Liver (tissue), 9 donors: ENCODE data around the gene TSGA10IP. TPM values are rescaled to one million over a fixed set of nuclear protein-coding genes. Genes with fewer than 3 reads are reported as not detected.

Experiments used
- DNase-seq: peaks from one replicate; pipeline ENCODE4 v3.0.0-alpha.2; 2017; ENCODE audit warnings: low spot score
- H3K27ac ChIP-seq, 2 donors: one replicate each; pipeline ENCODE4 v1.7.0; 2013; ENCODE audit warnings: inconsistent platforms in 2 of 2, low read length in 2 of 2, control low read depth in 1 of 2, low read depth in 1 of 2, mild to moderate bottlenecking in 1 of 2
- H3K27me3 ChIP-seq, 4 donors: one replicate each; pipeline versions ENCODE4 v1.6.1 to v1.7.0; 2013; ENCODE audit warnings: low read length in 3 of 4, inconsistent platforms in 1 of 4, mild to moderate bottlenecking in 1 of 4, moderate library complexity in 1 of 4; ENCODE audit not compliant: control insufficient read depth in 4 of 4, insufficient read depth in 4 of 4
- H3K36me3 ChIP-seq, 4 donors: one replicate each; pipeline versions ENCODE4 v1.6.1 to v1.7.0; 2013; ENCODE audit warnings: low read length in 3 of 4, mild to moderate bottlenecking in 3 of 4, low read depth in 1 of 4, moderate library complexity in 1 of 4; ENCODE audit not compliant: control insufficient read depth in 4 of 4, insufficient read depth in 3 of 4
- H3K4me1 ChIP-seq, 4 donors: one replicate each; pipeline versions ENCODE4 v1.6.1 to v1.7.0; 2013; ENCODE audit warnings: low read length in 3 of 4, mild to moderate bottlenecking in 3 of 4, moderate library complexity in 1 of 4; ENCODE audit not compliant: control insufficient read depth in 4 of 4, insufficient read depth in 4 of 4
- H3K4me3 ChIP-seq, 3 donors: one replicate each; pipeline versions ENCODE4 v1.6.1 to v1.7.0; 2013; ENCODE audit warnings: low read length in 3 of 3, control low read depth in 1 of 3, low read depth in 1 of 3, mild to moderate bottlenecking in 1 of 3
- H3K9ac ChIP-seq, 2 donors: one replicate each; pipeline ENCODE4 v1.7.0; 2013; ENCODE audit warnings: low read length in 2 of 2, mild to moderate bottlenecking in 2 of 2, moderate library complexity in 2 of 2, control low read depth in 1 of 2, low read depth in 1 of 2
- H3K9me3 ChIP-seq, 4 donors: one replicate each; pipeline versions ENCODE4 v1.6.1 to v1.7.0; 2013; ENCODE audit warnings: low read length in 3 of 4; ENCODE audit not compliant: control insufficient read depth in 4 of 4
- EGR1 ChIP-seq, 2 donors: IDR thresholded peaks; 2 replicates each; pipeline ENCODE4 v1.6.1; 2016 to 2018; ENCODE audit warnings: antibody characterized with exemption in 2 of 2, low read depth in 2 of 2
- FOXA1 ChIP-seq: IDR thresholded peaks from 2 replicates; pipeline ENCODE4 v1.6.1; 2016; ENCODE audit warnings: antibody characterized with exemption
- FOXA2 ChIP-seq: IDR thresholded peaks from 2 replicates; pipeline ENCODE4 v1.6.1; 2016; ENCODE audit warnings: antibody characterized with exemption
- GABPA ChIP-seq, 2 donors: IDR thresholded peaks in 1 of 2; conservative IDR thresholded peaks in 1 of 2; 2 replicates each; pipeline ENCODE4 v1.6.1; 2016; ENCODE audit warnings: antibody characterized with exemption in 2 of 2, mild to moderate bottlenecking in 1 of 2, moderate library complexity in 1 of 2
- HNF4A ChIP-seq, 2 donors: conservative IDR thresholded peaks; 2 replicates each; pipeline ENCODE4 v1.6.1; 2016; ENCODE audit warnings: antibody characterized with exemption in 2 of 2, mild to moderate bottlenecking in 2 of 2
- JUND ChIP-seq, 2 donors: IDR thresholded peaks; 2 replicates each; pipeline ENCODE4 v1.6.1; 2016; ENCODE audit warnings: antibody characterized with exemption in 2 of 2
- NR2F2 ChIP-seq: IDR thresholded peaks from 2 replicates; pipeline ENCODE4 v1.6.1; 2016; ENCODE audit warnings: antibody characterized with exemption
- RAD21 ChIP-seq, 2 donors: IDR thresholded peaks; 2 replicates each; pipeline ENCODE4 v1.6.1; 2016; ENCODE audit warnings: antibody characterized with exemption in 2 of 2, mild to moderate bottlenecking in 2 of 2
- RXRA ChIP-seq, 2 donors: IDR thresholded peaks; 2 replicates each; pipeline ENCODE4 v1.6.1; 2017 to 2018; ENCODE audit warnings: antibody characterized with exemption in 2 of 2, mild to moderate bottlenecking in 1 of 2
- SP1 ChIP-seq: IDR thresholded peaks from 2 replicates; pipeline ENCODE4 v1.6.1; 2018; ENCODE audit warnings: antibody characterized with exemption, mild to moderate bottlenecking
- TAF1 ChIP-seq: conservative IDR thresholded peaks from 2 replicates; pipeline ENCODE4 v1.6.1; 2016; ENCODE audit warnings: antibody characterized with exemption, mild to moderate bottlenecking
- YY1 ChIP-seq: IDR thresholded peaks from 2 replicates; pipeline ENCODE4 v1.6.1; 2016; ENCODE audit warnings: antibody characterized with exemption, mild to moderate bottlenecking
- WGBS: extraction: QIAGEN DNeasy Blood & Tissue Kit; methylation state at CpG from one replicate; pipeline ENCODE4 v1.1.7; 2013; 5-methylcytosine and 5-hydroxymethylcytosine counted together
- polyA plus RNA-seq, 2 donors: library from polyadenylated mRNA; stranded (reverse) in 1 of 2; unstranded in 1 of 2; fragments of 200-250 nt in 1 of 2; fragments of >200 nt in 1 of 2; fragmentation: Nextera tagmentation in 1 of 2; extraction: Ambion mirVana in 1 of 2; gene quantifications; one replicate each; pipeline versions ENCODE4 v1.2.1 to v1.2.3, GENCODE V29; 2013 to 2015
- total RNA-seq, 2 donors: library from RNA; depleted of rRNA; stranded (reverse); fragments of >200 nt; gene quantifications; one replicate each; pipeline ENCODE4 v1.2.3, GENCODE V29; 2014
- TF ChIP-seq, protein P1 (sequence below): IDR thresholded peaks from 2 replicates; pipeline ENCODE4 v1.6.1; 2016; ENCODE audit warnings: antibody characterized with exemption
- TF ChIP-seq, protein P2 (sequence below): IDR thresholded peaks from 2 replicates; pipeline ENCODE4 v1.6.1; 2016; ENCODE audit warnings: antibody characterized with exemption, mild to moderate bottlenecking
- TF ChIP-seq, protein P3 (sequence below): IDR thresholded peaks from 2 replicates; pipeline ENCODE4 v1.6.1; 2016; ENCODE audit warnings: antibody characterized with exemption
- donor health status: healthy.
- donor health status: healthy.
- donor health status: healthy.
- donor health status: healthy.
- donor health status: healthy.

Gene TSGA10IP
- total and polyA plus RNA-seq, 4 donors = 0.02 TPM; not detected in 3

DNA sequence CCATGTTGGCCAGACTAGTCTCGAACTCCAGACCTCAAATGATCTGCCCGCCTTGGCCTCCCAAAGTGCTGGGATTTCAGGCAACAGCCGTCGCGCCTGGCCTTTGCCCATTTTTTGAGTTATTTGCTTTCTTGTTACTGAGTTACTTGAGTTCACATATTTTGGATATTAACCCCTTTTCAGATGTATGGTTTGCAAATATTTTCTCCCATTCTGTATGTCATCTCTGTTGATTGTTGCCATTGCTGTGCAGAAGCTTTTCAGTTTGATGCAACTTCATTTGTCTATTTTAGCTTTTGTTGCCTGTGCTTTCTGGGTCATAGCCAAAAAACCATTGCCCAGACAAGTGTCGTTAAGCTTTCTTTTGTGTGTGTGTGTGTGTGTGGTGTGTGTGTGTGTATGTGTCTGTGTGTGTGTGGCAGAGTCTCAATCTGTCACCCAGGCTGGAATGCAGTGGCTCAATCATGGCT lies 6.8 kb downstream of the TSGA10IP start:
- DNase-seq = no peak
- WGBS = 23% methylated on average over 6 of the region's 6 CpGs

DNA sequence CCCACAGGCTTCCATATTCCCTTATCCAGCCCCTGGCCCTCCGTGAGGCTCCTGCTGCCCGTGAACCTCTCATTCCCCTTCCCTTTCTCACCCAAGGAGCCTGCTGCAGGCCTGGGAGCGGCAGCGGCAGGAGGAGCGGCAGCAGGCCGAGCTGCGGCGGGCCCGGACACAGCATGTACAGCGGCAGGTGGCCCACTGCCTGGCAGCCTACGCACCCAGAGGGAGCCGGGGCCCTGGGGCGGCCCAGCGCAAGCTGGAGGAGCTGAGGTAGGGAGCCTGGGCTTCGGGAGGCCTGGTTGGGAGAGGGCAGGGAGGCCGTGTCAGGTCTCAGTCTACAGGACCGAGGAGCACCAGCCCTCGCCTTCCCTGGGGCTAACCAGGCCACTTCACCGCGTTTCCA lies 8.2 kb downstream of the TSGA10IP start:
- DNase-seq = no peak

More for the DNA sequence above, 6.8 kb downstream of the TSGA10IP start:
- TF ChIP-seq HNF4A (conservative IDR thresholded peaks at IDR 0.05) (peak; percentile 13 to 46), GABPA (IDR thresholded peaks at IDR 0.05 in 1 of 2, conservative IDR thresholded peaks at IDR 0.05 in 1 of 2) (peak in 1 of 2 donors; percentile 42), RXRA (IDR thresholded peaks at IDR 0.05) (peak; percentile 21 to 42), FOXA2 (no peak), SP1 (peak; percentile 51)
- Histone ChIP-seq H3K9me3 (no peaks in the 10 kb centered on the region), H3K27ac (no peak overlapping the region), H3K4me1 (peaks cover 3 to 9% (median 4%) of the 10 kb centered on the region in 4 donors), H3K9ac (no peak overlapping the region), H3K36me3 (no peaks in the 10 kb centered on the region), H3K27me3 (no peaks in the 10 kb centered on the region), H3K4me3 (no peak overlapping the region)

DNA sequence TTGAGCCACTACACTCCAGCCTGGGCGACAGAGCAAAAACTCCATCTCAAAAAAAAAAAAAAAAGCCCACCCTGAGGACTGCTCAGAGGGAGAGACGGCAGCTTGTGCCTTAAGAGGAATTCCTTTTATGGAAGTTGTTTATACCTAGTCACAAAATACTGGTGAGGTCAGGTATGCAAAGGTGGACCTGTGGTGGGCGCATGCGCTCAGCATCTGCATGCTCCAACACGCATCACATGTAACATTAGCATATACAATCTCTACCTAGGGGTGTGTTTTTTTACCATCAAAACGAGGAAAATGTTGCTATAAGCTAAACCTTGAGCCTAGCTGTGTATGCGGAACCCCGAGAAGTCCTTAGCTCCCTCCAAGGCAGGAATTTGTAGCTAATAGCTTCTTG lies 9.5 kb downstream of the TSGA10IP start:
- no peak for DNase-seq
- H3K4me3 ChIP-seq = no peak overlapping the region
- peaks cover 3 to 9% (median 4%) of the 10 kb centered on the region in 4 donors for H3K4me1 ChIP-seq
- WGBS = 89% methylated on average over 8 of the region's 8 CpGs
- H3K9me3 ChIP-seq = no peaks in the 10 kb centered on the region
- no peaks in the 10 kb centered on the region for H3K27me3 ChIP-seq
- no peaks in the 10 kb centered on the region for H3K36me3 ChIP-seq
- no peak for TF ChIP-seq FOXA2
- no peak for TF ChIP-seq SP1
- TF ChIP-seq, protein P1, sequence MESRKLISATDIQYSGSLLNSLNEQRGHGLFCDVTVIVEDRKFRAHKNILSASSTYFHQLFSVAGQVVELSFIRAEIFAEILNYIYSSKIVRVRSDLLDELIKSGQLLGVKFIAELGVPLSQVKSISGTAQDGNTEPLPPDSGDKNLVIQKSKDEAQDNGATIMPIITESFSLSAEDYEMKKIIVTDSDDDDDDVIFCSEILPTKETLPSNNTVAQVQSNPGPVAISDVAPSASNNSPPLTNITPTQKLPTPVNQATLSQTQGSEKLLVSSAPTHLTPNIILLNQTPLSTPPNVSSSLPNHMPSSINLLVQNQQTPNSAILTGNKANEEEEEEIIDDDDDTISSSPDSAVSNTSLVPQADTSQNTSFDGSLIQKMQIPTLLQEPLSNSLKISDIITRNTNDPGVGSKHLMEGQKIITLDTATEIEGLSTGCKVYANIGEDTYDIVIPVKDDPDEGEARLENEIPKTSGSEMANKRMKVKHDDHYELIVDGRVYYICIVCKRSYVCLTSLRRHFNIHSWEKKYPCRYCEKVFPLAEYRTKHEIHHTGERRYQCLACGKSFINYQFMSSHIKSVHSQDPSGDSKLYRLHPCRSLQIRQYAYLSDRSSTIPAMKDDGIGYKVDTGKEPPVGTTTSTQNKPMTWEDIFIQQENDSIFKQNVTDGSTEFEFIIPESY = no peak
- no peak for TF ChIP-seq TAF1
- TF ChIP-seq, protein P2, sequence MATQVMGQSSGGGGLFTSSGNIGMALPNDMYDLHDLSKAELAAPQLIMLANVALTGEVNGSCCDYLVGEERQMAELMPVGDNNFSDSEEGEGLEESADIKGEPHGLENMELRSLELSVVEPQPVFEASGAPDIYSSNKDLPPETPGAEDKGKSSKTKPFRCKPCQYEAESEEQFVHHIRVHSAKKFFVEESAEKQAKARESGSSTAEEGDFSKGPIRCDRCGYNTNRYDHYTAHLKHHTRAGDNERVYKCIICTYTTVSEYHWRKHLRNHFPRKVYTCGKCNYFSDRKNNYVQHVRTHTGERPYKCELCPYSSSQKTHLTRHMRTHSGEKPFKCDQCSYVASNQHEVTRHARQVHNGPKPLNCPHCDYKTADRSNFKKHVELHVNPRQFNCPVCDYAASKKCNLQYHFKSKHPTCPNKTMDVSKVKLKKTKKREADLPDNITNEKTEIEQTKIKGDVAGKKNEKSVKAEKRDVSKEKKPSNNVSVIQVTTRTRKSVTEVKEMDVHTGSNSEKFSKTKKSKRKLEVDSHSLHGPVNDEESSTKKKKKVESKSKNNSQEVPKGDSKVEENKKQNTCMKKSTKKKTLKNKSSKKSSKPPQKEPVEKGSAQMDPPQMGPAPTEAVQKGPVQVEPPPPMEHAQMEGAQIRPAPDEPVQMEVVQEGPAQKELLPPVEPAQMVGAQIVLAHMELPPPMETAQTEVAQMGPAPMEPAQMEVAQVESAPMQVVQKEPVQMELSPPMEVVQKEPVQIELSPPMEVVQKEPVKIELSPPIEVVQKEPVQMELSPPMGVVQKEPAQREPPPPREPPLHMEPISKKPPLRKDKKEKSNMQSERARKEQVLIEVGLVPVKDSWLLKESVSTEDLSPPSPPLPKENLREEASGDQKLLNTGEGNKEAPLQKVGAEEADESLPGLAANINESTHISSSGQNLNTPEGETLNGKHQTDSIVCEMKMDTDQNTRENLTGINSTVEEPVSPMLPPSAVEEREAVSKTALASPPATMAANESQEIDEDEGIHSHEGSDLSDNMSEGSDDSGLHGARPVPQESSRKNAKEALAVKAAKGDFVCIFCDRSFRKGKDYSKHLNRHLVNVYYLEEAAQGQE = no peak
- TF ChIP-seq JUND (IDR thresholded peaks at IDR 0.05) = no peak
- TF ChIP-seq GABPA (IDR thresholded peaks at IDR 0.05 in 1 of 2, conservative IDR thresholded peaks at IDR 0.05 in 1 of 2) = no peak
- no peak for TF ChIP-seq EGR1 (IDR thresholded peaks at IDR 0.05; ENCODE audit: low read depth in 2 of 2)
- no peak for TF ChIP-seq FOXA1
- no peak for TF ChIP-seq RAD21 (IDR thresholded peaks at IDR 0.05)
- H3K27ac ChIP-seq = no peak overlapping the region
- H3K9ac ChIP-seq = no peak overlapping the region

More for the DNA sequence above, 8.2 kb downstream of the TSGA10IP start:
- Histone ChIP-seq H3K27ac (no peak overlapping the region), H3K27me3 (no peaks in the 10 kb centered on the region), H3K4me1 (peaks cover 3 to 9% (median 4%) of the 10 kb centered on the region in 4 donors), H3K9ac (no peak overlapping the region), H3K4me3 (no peak overlapping the region), H3K9me3 (no peaks in the 10 kb centered on the region), H3K36me3 (no peaks in the 10 kb centered on the region)
- 95% methylated on average over 20 of the region's 20 CpGs for WGBS
- TF ChIP-seq SP1 = no peak
- TF ChIP-seq NR2F2 = no peak
- TF ChIP-seq, protein P3, sequence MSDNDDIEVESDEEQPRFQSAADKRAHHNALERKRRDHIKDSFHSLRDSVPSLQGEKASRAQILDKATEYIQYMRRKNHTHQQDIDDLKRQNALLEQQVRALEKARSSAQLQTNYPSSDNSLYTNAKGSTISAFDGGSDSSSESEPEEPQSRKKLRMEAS = no peak
- TF ChIP-seq, protein P1 = no peak
- TF ChIP-seq HNF4A (conservative IDR thresholded peaks at IDR 0.05) = no peak
- TF ChIP-seq TAF1 = no peak
- TF ChIP-seq YY1 = no peak
- TF ChIP-seq RAD21 (IDR thresholded peaks at IDR 0.05) = no peak
- TF ChIP-seq GABPA (IDR thresholded peaks at IDR 0.05 in 1 of 2, conservative IDR thresholded peaks at IDR 0.05 in 1 of 2) = no peak
- no peak for TF ChIP-seq JUND (IDR thresholded peaks at IDR 0.05)
